RWPE1 (cell line): ENCODE measurements around the gene ATP6V1D.
A peak's percentile ranks its signal among the peaks of the same experiment; 100 is the strongest.

Source experiments
- CTCF ChIA-PET: fragments of 350-600 bp; sonication (Branson Sonifier 250); formaldehyde crosslinking; extraction: SDS; loops from one replicate; lab custom pipeline; 2021; lab: Yijun Ruan, JAX
- POLR2A ChIA-PET: fragments of 400-600 bp; formaldehyde crosslinking; extraction: SDS; loops from one replicate; lab custom pipeline; 2020; ENCODE audit warnings: antibody characterized with exemption; ENCODE audit not compliant: low non-redundant PET; lab: Yijun Ruan, JAX
- DNase-seq: peaks from one replicate; pipeline ENCODE4 v3.0.0; 2012; ENCODE audit warnings: low spot score
- H3K27ac ChIP-seq: fragments of 450-650 bp; 2 replicates; pipeline ENCODE4 v1.5.1; 2017
- CTCF ChIP-seq: fragments of 450-650 bp; conservative IDR thresholded peaks from 2 replicates; pipeline ENCODE4 v1.5.1; 2017; ENCODE audit warnings: low read depth, mild to moderate bottlenecking

Gene ATP6V1D

GRCh38 chr14:67317822-67318221 lies 41.8 kb downstream of the ATP6V1D start:
- H3K27ac ChIP-seq: no peak overlapping the region
- no peak for TF ChIP-seq CTCF
- DNase-seq: no peak
- CTCF ChIA-PET: interaction anchor here (0.6 kb wide), 1 partner anchor 185 kb away, joined by 5 read pairs; no protein-coding TSS in a partner anchor
- POLR2A ChIA-PET: no interaction called here

DNA sequence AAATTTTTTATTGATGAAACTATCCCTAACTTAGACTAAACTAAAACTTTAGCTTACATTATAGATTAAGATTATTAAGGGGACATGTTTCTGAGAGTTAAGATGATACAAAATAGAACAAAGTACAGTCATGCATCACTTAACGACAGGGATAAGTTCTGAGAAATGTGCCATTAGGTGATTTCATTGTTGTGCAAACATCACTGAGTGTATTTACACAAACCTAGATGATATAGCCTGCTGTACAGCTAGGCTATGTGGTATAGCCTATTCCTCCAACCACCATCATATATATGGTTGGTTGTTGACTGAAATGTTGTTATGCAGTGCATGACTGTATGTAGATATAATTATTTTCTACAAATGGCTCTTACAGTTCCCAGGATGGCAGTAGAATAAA lies 46.5 kb downstream of the ATP6V1D start:
- ChIA-PET POLR2A (no interaction called here), CTCF (no interaction called here)
- TF ChIP-seq CTCF: no peak
- no peak for DNase-seq
- no peak overlapping the region for H3K27ac ChIP-seq

GRCh38 chr14:67311868-67312267 lies 47.7 kb downstream of the ATP6V1D start:
- no peak for TF ChIP-seq CTCF
- peak; percentile 30 for DNase-seq
- ChIA-PET POLR2A (no interaction called here), CTCF (no interaction called here)
- no peak overlapping the region for H3K27ac ChIP-seq
